A673 (cell line): ENCODE data around the gene ARPC2. TPM values are rescaled to one million over a fixed set of nuclear protein-coding genes. Genes with fewer than 3 reads are reported as not detected.

Experiments
- BruUV-seq: library from RNA; stranded (reverse); fragments of 400-500 nt; replicated peaks from 2 replicates; lab custom pipeline; 2021; lab: Mats Ljungman, UMichigan
- CTCF ChIA-PET: fragments of 300-600 bp; sonication (Branson Sonifier 250); formaldehyde crosslinking; loops from one replicate; lab custom pipeline; 2022; ENCODE audit warnings: antibody characterized with exemption; lab: Charles Lee
- POLR2A ChIA-PET: fragments of 300-600 bp; sonication (Branson Sonifier 250); formaldehyde crosslinking; loops from one replicate; lab custom pipeline; 2022; ENCODE audit warnings: antibody characterized with exemption; ENCODE audit not compliant: low non-redundant PET; lab: Charles Lee
- DNase-seq: peaks from one replicate; pipeline ENCODE4 v3.0.0-alpha.2; 2015; ENCODE audit warnings: low spot score
- H3K27ac ChIP-seq: fragments of 200-600 bp; sonication (generic); 2 replicates; pipeline ENCODE4 v1.5.1; 2016; ENCODE audit warnings: mixed run types, low read depth, mild to moderate bottlenecking, mixed read lengths, antibody characterized with exemption, low read length; ENCODE audit not compliant: poor library complexity, severe bottlenecking
- H3K27me3 ChIP-seq: fragments of 200-600 bp; sonication (generic); replicated peaks from 2 replicates; pipeline ENCODE4 v1.6.1; 2017; ENCODE audit warnings: mixed run types, low read depth, mild to moderate bottlenecking, mixed read lengths, antibody characterized with exemption, low read length; ENCODE audit not compliant: insufficient read depth, poor library complexity
- H3K36me3 ChIP-seq: fragments of 200-600 bp; sonication (generic); 2 replicates; pipeline ENCODE4 v1.6.1; 2016; ENCODE audit warnings: mixed run types, mild to moderate bottlenecking, mixed read lengths, antibody characterized with exemption, low read length; ENCODE audit not compliant: insufficient read depth, poor library complexity, severe bottlenecking
- H3K4me1 ChIP-seq: fragments of 200-600 bp; sonication (generic); 2 replicates; pipeline ENCODE4 v1.6.1; 2017; ENCODE audit warnings: mixed run types, mild to moderate bottlenecking, mixed read lengths, antibody characterized with exemption, low read length; ENCODE audit not compliant: insufficient read depth, poor library complexity, severe bottlenecking
- H3K4me3 ChIP-seq: fragments of 200-600 bp; sonication (generic); 2 replicates; pipeline ENCODE4 v1.5.1; 2016; ENCODE audit warnings: low read depth, mixed run types, mild to moderate bottlenecking, mixed read lengths, low read length; ENCODE audit not compliant: poor library complexity, severe bottlenecking
- H3K9me3 ChIP-seq: fragments of 200-600 bp; sonication (generic); 2 replicates; pipeline ENCODE4 v1.6.1; 2016; ENCODE audit warnings: mixed run types, low read depth, mild to moderate bottlenecking, mixed read lengths, antibody characterized with exemption, low read length; ENCODE audit not compliant: poor library complexity, severe bottlenecking
- CTCF ChIP-seq: fragments of 300-800, 200-600 bp; sonication (generic); conservative IDR thresholded peaks from 2 replicates; pipeline ENCODE4 v1.5.1; 2017; ENCODE audit warnings: low read depth, mild to moderate bottlenecking, antibody characterized with exemption, low read length, moderate library complexity, mixed read lengths
- EZH2 ChIP-seq: fragments of 200-600 bp; sonication (generic); IDR thresholded peaks from 2 replicates; pipeline ENCODE4 v1.6.1; 2017; ENCODE audit warnings: borderline replicate concordance, low read depth, mild to moderate bottlenecking, mixed read lengths, antibody characterized with exemption, low read length; ENCODE audit not compliant: poor library complexity, severe bottlenecking
- intact Hi-C: fragments of 100-400 bp; cut with micrococcal nuclease; formaldehyde crosslinking; loops from one replicate; pipeline ENCODE4 v1.10.0; 2022; ENCODE audit not compliant: unreplicated experiment
- total RNA-seq: library from RNA; stranded (reverse); gene quantifications from 2 replicates; pipeline ENCODE4 v1.2.3, GENCODE V29; 2021

ARPC2 gene
- total RNA-seq, 1 experiment from 2014 or later: 291 TPM

GRCh38 chr2:218255446-218255845 is 38.5 kb downstream of the ARPC2 start:
- BruUV-seq: no TSS peak
- Histone ChIP-seq H3K36me3 (peaks cover 56% of the 10 kb centered on the region), H3K9me3 (no peaks in the 10 kb centered on the region), H3K27ac (no peak overlapping the region), H3K27me3 (no peaks in the 10 kb centered on the region), H3K4me1 (peaks cover 2% of the 10 kb centered on the region), H3K4me3 (no peak overlapping the region)
- DNase-seq: no peak
- ChIA-PET CTCF (no interaction called here), POLR2A (no interaction called here)
- intact Hi-C loops: no loop called here
- TF ChIP-seq EZH2 (no peak), CTCF (no peak)

- CTCF ChIA-PET: no interaction called here
- TF ChIP-seq CTCF: no peak
- no peak for TF ChIP-seq EZH2
- POLR2A ChIA-PET: no interaction called here
- H3K27ac ChIP-seq: no peak overlapping the region
- DNase-seq: no peak
- H3K9me3 ChIP-seq: no peaks in the 10 kb centered on the region
- intact Hi-C loops: loop anchor here (1.0 kb wide), 1 partner anchor 70 kb away; no protein-coding TSS in a partner anchor
- H3K27me3 ChIP-seq: no peaks in the 10 kb centered on the region
- BruUV-seq: no TSS peak
- peaks cover 43% of the 10 kb centered on the region for H3K36me3 ChIP-seq
- H3K4me1 ChIP-seq: peaks cover 12% of the 10 kb centered on the region
- H3K4me3 ChIP-seq: no peak overlapping the region
Observed at GRCh38 chr2:218256612-218257350, 39.8 kb downstream of the ARPC2 start.

- no TSS peak for BruUV-seq
- ChIA-PET CTCF (no interaction called here), POLR2A (no interaction called here)
- no peaks in the 10 kb centered on the region for H3K27me3 ChIP-seq
- H3K4me3 ChIP-seq: no peak overlapping the region
- DNase-seq: peak; percentile 71
- H3K4me1 ChIP-seq: peaks cover 15% of the 10 kb centered on the region
- intact Hi-C loops: loop anchor here (1.0 kb wide), 1 partner anchor 71 kb away; no protein-coding TSS in a partner anchor
- no peak overlapping the region for H3K27ac ChIP-seq
- peak; percentile 79 for TF ChIP-seq CTCF
- TF ChIP-seq EZH2: no peak
- no peaks in the 10 kb centered on the region for H3K9me3 ChIP-seq
- H3K36me3 ChIP-seq: peaks cover 38% of the 10 kb centered on the region
Observed at GRCh38 chr2:218257390-218257981, 40.5 kb downstream of the ARPC2 start.
